Stimulated activated CD4-positive, alpha-beta T cell treated with anti-CD3 and anti-CD28 coated beads, TNF-alpha, amount 100 ng/mL, for 48 hours (primary cell): ENCODE measurements around the gene ETV5.

Experiments used
- DNase-seq, 3 donors: peaks; one replicate each; pipeline ENCODE4 v3.0.0-alpha.2; 2020; ENCODE audit warnings: low read depth in 3 of 3

Gene ETV5

GRCh38 chr3:186108941-186109865, at the start of gene ETV5:
Gene ETV5 (minus strand): TSS chr3:186109089. CDS start chr3:186105868, 3,221 bp downstream.
- peak; percentile 85 to 94 (median 85) for DNase-seq

GRCh38 chr3:186154641-186155040, 45.8 kb upstream of the ETV5 start:
- DNase-seq: no peak

GRCh38 chr3:186152889-186153292, 44.0 kb upstream of the ETV5 start:
- no peak for DNase-seq

- DNase-seq: no peak
Measured at GRCh38 chr3:186152361-186152798, 43.5 kb upstream of the ETV5 start.

GRCh38 chr3:186151077-186151971, 42.4 kb upstream of the ETV5 start:
- no peak for DNase-seq

GRCh38 chr3:186150041-186150830, 41.3 kb upstream of the ETV5 start:
- no peak for DNase-seq

GRCh38 chr3:186149319-186149960, 40.6 kb upstream of the ETV5 start:
- DNase-seq: no peak

- DNase-seq: no peak
Measured at GRCh38 chr3:186144257-186144656, 35.4 kb upstream of the ETV5 start.

GRCh38 chr3:186143250-186143649, 34.4 kb upstream of the ETV5 start:
- DNase-seq: no peak

GRCh38 chr3:186142393-186142932, 33.6 kb upstream of the ETV5 start:
- DNase-seq: no peak

GRCh38 chr3:186141790-186142189, 32.9 kb upstream of the ETV5 start:
- DNase-seq: no peak

- no peak for DNase-seq
Measured at GRCh38 chr3:186138272-186138981, 29.5 kb upstream of the ETV5 start.

- DNase-seq: no peak
Measured at GRCh38 chr3:186137051-186137685, 28.3 kb upstream of the ETV5 start.

- no peak for DNase-seq
Measured at GRCh38 chr3:186133980-186134379, 25.1 kb upstream of the ETV5 start.

GRCh38 chr3:186132487-186132886, 23.6 kb upstream of the ETV5 start:
- no peak for DNase-seq

- no peak for DNase-seq
Measured at GRCh38 chr3:186129206-186129605, 20.3 kb upstream of the ETV5 start.

- DNase-seq: no peak
Measured at GRCh38 chr3:186128158-186128557, 19.3 kb upstream of the ETV5 start.

GRCh38 chr3:186127463-186127862, 18.6 kb upstream of the ETV5 start:
- DNase-seq: no peak

- DNase-seq: no peak
Measured at GRCh38 chr3:186125118-186125517, 16.2 kb upstream of the ETV5 start.

- DNase-seq: no peak
Measured at GRCh38 chr3:186124592-186124991, 15.7 kb upstream of the ETV5 start.
